ENCODE data around the gene MSANTD7.

DNA sequence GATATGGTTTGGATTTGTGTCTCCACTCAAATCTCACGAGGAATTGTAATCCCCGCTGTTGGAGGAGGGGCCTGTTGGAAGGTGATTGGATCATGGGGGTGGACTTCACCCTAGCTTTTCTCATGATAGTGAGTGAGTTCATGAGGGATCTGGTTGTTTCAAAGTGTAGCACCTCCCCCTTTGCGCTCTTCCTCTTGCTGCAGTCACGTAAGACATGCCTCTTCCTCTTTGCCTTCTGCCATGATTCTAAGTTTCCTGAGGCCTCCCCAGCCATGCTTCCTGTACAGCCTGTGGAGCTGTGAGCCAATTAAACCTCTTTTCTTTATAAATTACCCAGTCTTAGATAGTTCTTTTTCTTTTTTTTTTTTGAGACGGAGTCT, 17.3 kb upstream of the MSANTD7 start:
- TF ChIP-seq, protein P1, sequence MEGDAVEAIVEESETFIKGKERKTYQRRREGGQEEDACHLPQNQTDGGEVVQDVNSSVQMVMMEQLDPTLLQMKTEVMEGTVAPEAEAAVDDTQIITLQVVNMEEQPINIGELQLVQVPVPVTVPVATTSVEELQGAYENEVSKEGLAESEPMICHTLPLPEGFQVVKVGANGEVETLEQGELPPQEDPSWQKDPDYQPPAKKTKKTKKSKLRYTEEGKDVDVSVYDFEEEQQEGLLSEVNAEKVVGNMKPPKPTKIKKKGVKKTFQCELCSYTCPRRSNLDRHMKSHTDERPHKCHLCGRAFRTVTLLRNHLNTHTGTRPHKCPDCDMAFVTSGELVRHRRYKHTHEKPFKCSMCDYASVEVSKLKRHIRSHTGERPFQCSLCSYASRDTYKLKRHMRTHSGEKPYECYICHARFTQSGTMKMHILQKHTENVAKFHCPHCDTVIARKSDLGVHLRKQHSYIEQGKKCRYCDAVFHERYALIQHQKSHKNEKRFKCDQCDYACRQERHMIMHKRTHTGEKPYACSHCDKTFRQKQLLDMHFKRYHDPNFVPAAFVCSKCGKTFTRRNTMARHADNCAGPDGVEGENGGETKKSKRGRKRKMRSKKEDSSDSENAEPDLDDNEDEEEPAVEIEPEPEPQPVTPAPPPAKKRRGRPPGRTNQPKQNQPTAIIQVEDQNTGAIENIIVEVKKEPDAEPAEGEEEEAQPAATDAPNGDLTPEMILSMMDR (IDR thresholded peaks at IDR 0.05; ENCODE audit: low read depth, low read length, poor library complexity, severe bottlenecking): no peak
- no peak for TF ChIP-seq EZH2phosphoT487 (IDR thresholded peaks at IDR 0.05; ENCODE audit: borderline replicate concordance, low read length)
